K562 (cell line): ENCODE results near the gene P2RX3. TPM values are rescaled to one million over a fixed set of nuclear protein-coding genes. Genes with fewer than 3 reads are reported as not detected.
A peak's percentile ranks its signal among the peaks of the same experiment; 100 is the strongest.

Experiments used
- ATAC-seq: fragments of 200-7000 bp; cut with Tn5 transposase; 3 replicates; pipeline ENCODE4 v1.9.1; 2020; ENCODE audit warnings: moderate library complexity
- BruUV-seq: library from RNA; stranded (reverse); fragments of 400-500 nt; replicated peaks from 2 replicates; lab custom pipeline; 2021; lab: Mats Ljungman, UMichigan
- CTCF ChIA-PET: fragments of 300-600 bp; formaldehyde crosslinking; extraction: SDS; loops from one replicate; lab custom pipeline; 2021; ENCODE audit warnings: low intra/inter-chr PET ratio; lab: Yijun Ruan, JAX
- POLR2A ChIA-PET: fragments of 300-600, 350-650 bp; sonication (Branson Sonifier 250); formaldehyde crosslinking; extraction: SDS; loops from one replicate; lab custom pipeline; 2021; ENCODE audit warnings: antibody characterized with exemption, inconsistent platforms; lab: Yijun Ruan, JAX
- DNase-seq, 4 experiments: peaks; one replicate each; pipeline versions ENCODE4 v3.0.0 to v3.0.0-alpha.2; 2011 to 2018; ENCODE audit warnings: low spot score in 3 of 4, mixed read lengths in 3 of 4; ENCODE audit errors: extremely low read depth in 1 of 4
- FAIRE-seq: peaks from 2 replicates; lab custom pipeline; 2011; peaks lifted over from hg19 to GRCh38; lab: Jason Lieb, UNC
- H2AFZ ChIP-seq: 2 replicates; pipeline ENCODE4 v1.6.0; 2011; ENCODE audit warnings: low read depth, low read length, control low read depth, inconsistent platforms
- H3K27ac ChIP-seq: fragments of 200-600 bp; 3 replicates; pipeline ENCODE4 v1.8.0; 2011; ENCODE audit warnings: low read depth, mild to moderate bottlenecking, control low read depth, inconsistent platforms, low read length, moderate library complexity, mixed read lengths; ENCODE audit errors: extremely low read depth
- H3K27me3 ChIP-seq, 2 experiments: fragments of 300-600 bp in 1 of 2; 2 replicates in 1 of 2; 3 replicates in 1 of 2; pipeline versions ENCODE4 v1.6.0 to v1.8.0; 2011; ENCODE audit warnings: inconsistent platforms in 2 of 2, low read length in 2 of 2, mild to moderate bottlenecking in 1 of 2, mixed read lengths in 1 of 2, moderate library complexity in 1 of 2; ENCODE audit not compliant: control insufficient read depth in 2 of 2, insufficient read depth in 2 of 2
- H3K36me3 ChIP-seq: fragments of 300-600 bp; 3 replicates; pipeline ENCODE4 v1.8.0; 2011; ENCODE audit warnings: mild to moderate bottlenecking, low read length, inconsistent platforms; ENCODE audit not compliant: control insufficient read depth, insufficient read depth
- H3K4me1 ChIP-seq, 2 experiments: fragments of 200-600 bp in 1 of 2; replicated peaks in 1 of 2; 2 replicates in 1 of 2; 3 replicates in 1 of 2; pipeline versions ENCODE4 v1.5.1 to v1.8.0; 2011; ENCODE audit warnings: inconsistent platforms in 2 of 2, low read length in 2 of 2, mild to moderate bottlenecking in 1 of 2, mixed read lengths in 1 of 2, moderate library complexity in 1 of 2; ENCODE audit not compliant: control insufficient read depth in 2 of 2, insufficient read depth in 2 of 2
- H3K4me2 ChIP-seq: 2 replicates; pipeline ENCODE4 v1.6.1; 2011; ENCODE audit warnings: low read length, control low read depth, inconsistent platforms, mixed read lengths; ENCODE audit not compliant: insufficient read depth
- H3K4me3 ChIP-seq: fragments of 200-600 bp; sonication (generic), shearing (Covaris generic); 2 replicates; pipeline ENCODE4 v1.5.1; 2016; ENCODE audit warnings: control low read depth, inconsistent platforms
- H3K79me2 ChIP-seq: fragments of 200-600 bp; 3 replicates; pipeline ENCODE4 v1.8.0; 2011; ENCODE audit warnings: low read length, inconsistent platforms; ENCODE audit not compliant: control insufficient read depth, insufficient read depth
- H3K9ac ChIP-seq, 2 experiments: 2 replicates each; pipeline versions ENCODE4 v1.6.0 to v1.6.1; 2011; ENCODE audit warnings: low read depth in 2 of 2, low read length in 2 of 2, control low read depth in 1 of 2, inconsistent platforms in 1 of 2, mild to moderate bottlenecking in 1 of 2, mixed read lengths in 1 of 2; ENCODE audit not compliant: insufficient read depth in 1 of 2
- H3K9me1 ChIP-seq: one replicate; pipeline ENCODE4 v1.6.0; 2011; ENCODE audit warnings: inconsistent platforms, mild to moderate bottlenecking, low read length, moderate library complexity; ENCODE audit not compliant: control insufficient read depth, insufficient read depth
- H3K9me3 ChIP-seq: replicated peaks from 2 replicates; pipeline ENCODE4 v1.5.1; 2011; ENCODE audit warnings: low read depth, low read length, inconsistent platforms; ENCODE audit not compliant: control insufficient read depth, insufficient read depth
- H4K20me1 ChIP-seq: replicated peaks from 2 replicates; pipeline ENCODE4 v1.6.1; 2011; ENCODE audit warnings: low read length, inconsistent platforms, mixed read lengths; ENCODE audit not compliant: control insufficient read depth, insufficient read depth
- ATF2 ChIP-seq: sonication (generic); formaldehyde crosslinking; IDR thresholded peaks from 2 replicates; pipeline ENCODE4 v1.8.1; 2022; ENCODE audit warnings: missing genetic modification reagents
- DPF2 ChIP-seq: fragments of 450-650 bp; IDR thresholded peaks from 2 replicates; pipeline ENCODE4 v1.6.1; 2016
- ESRRA ChIP-seq: fragments of 450-650 bp; IDR thresholded peaks from 2 replicates; pipeline ENCODE4 v1.6.1; 2014; ENCODE audit warnings: low read depth, mild to moderate bottlenecking, moderate library complexity, borderline replicate concordance
- ETS2 ChIP-seq: IDR thresholded peaks from 2 replicates; pipeline ENCODE4 v1.6.1; 2016; ENCODE audit warnings: borderline replicate concordance, missing genetic modification characterization, mild to moderate bottlenecking, moderate library complexity, missing compliant biosample characterization; ENCODE audit not compliant: poor library complexity, severe bottlenecking
- ETV1 ChIP-seq: fragments of 450-650 bp; conservative IDR thresholded peaks from 2 replicates; pipeline ENCODE4 v1.6.1; 2016; ENCODE audit warnings: missing genetic modification characterization, control low read depth, low read depth, missing compliant biosample characterization
- GABPA ChIP-seq: fragments of 200-800 bp; sonication (Bioruptor generic); conservative IDR thresholded peaks from 2 replicates; pipeline ENCODE4 v1.6.1; 2016; ENCODE audit warnings: low read depth, missing genetic modification characterization, missing compliant biosample characterization
- JUND ChIP-seq, 2 experiments: IDR thresholded peaks; 2 replicates in 1 of 2; 3 replicates in 1 of 2; pipeline ENCODE4 v1.6.1; 2011; ENCODE audit warnings: borderline replicate concordance in 2 of 2, low read depth in 2 of 2, low read length in 2 of 2, improper control_type of control experiment in 1 of 2, missing biosample characterization in 1 of 2, missing genetic modification characterization in 1 of 2, missing genetic modification reagents in 1 of 2
- LEF1 ChIP-seq: fragments of 450-650 bp; IDR thresholded peaks from 2 replicates; pipeline ENCODE4 v1.6.1; 2016; ENCODE audit warnings: mild to moderate bottlenecking
- MECOM ChIP-seq: fragments of 250-450 bp; sonication (Bioruptor Pico); IDR thresholded peaks from 2 replicates; pipeline ENCODE4 v1.8.0; 2022; ENCODE audit warnings: inconsistent platforms
- NR0B1 ChIP-seq: fragments of 450-650 bp; IDR thresholded peaks from one replicate; pipeline ENCODE4 v1.6.1; 2018; ENCODE audit warnings: mild to moderate bottlenecking, moderate library complexity; ENCODE audit not compliant: partially characterized antibody
- POLR2A ChIP-seq: fragments of 450-650 bp; conservative IDR thresholded peaks from 2 replicates; pipeline ENCODE4 v1.6.1; 2016
- PURB ChIP-seq: sonication (generic); formaldehyde crosslinking; IDR thresholded peaks from 2 replicates; pipeline ENCODE4 v1.9.0; 2021; ENCODE audit warnings: low read depth, mild to moderate bottlenecking, missing genetic modification reagents
- SMAD3 ChIP-seq: fragments of 450-650 bp; formaldehyde crosslinking; conservative IDR thresholded peaks from 2 replicates; pipeline ENCODE4 v1.4.0; 2020; ENCODE audit warnings: mild to moderate bottlenecking
- TAF15 ChIP-seq: fragments of 200-400 bp; formaldehyde crosslinking; IDR thresholded peaks from 2 replicates; pipeline ENCODE4 v1.6.1; 2017; ENCODE audit warnings: mild to moderate bottlenecking, low read depth, low read length, moderate library complexity
- ZBTB17 ChIP-seq: fragments of 450-650 bp; formaldehyde crosslinking; IDR thresholded peaks from 2 replicates; pipeline ENCODE4 v1.4.0; 2020; ENCODE audit warnings: mild to moderate bottlenecking
- WGBS: fragments of 100-300 bp; shearing (Covaris generic); methylation state at CpG from one replicate; pipeline ENCODE4 v1.1.6; 2016; ENCODE audit warnings: low coverage, mixed read lengths; ENCODE audit not compliant: insufficient coverage; ENCODE audit errors: missing lambda C conversion rate; 5-methylcytosine and 5-hydroxymethylcytosine counted together
- in situ Hi-C: fragments of 300-500 bp; cut with MboI; formaldehyde crosslinking; loops from 4 replicates; pipeline ENCODE4 v1.15.0; 2018; ENCODE audit warnings: inconsistent platforms, mixed read lengths
- intact Hi-C: fragments of 100-400 bp; cut with micrococcal nuclease; formaldehyde crosslinking; loops from 2 replicates; pipeline ENCODE4 v1.14.2; 2022
- polyA plus RNA-seq, 8 experiments: library from polyadenylated mRNA; depleted of rRNA in 4 of 8; stranded (reverse) in 5 of 8; unstranded in 3 of 8; fragments of >200 nt; fragmentation: Nextera tagmentation in 2 of 8; fragmentation: Illumina TruSeq in 1 of 8; extraction: Ambion mirVana in 2 of 8; extraction: Trizol in 1 of 8; gene quantifications; 2 replicates each; pipeline versions ENCODE4 v1.2.1 to v1.2.3, GENCODE V29; 2011 to 2014; ENCODE audit warnings: inconsistent platforms in 1 of 8, missing spikeins in 1 of 8
- total RNA-seq, 7 experiments: library from RNA; depleted of rRNA in 6 of 7; stranded (reverse); fragments of >200 nt in 6 of 7; fragmentation: Illumina TruSeq in 2 of 7; extraction: Trizol in 2 of 7; gene quantifications; 2 replicates each; pipeline versions ENCODE4 v1.2.1 to v1.2.3, GENCODE V29; 2011 to 2021; ENCODE audit warnings: low replicate concordance in 1 of 7

The P2RX3 gene
- total and polyA plus RNA-seq, 9 of the 15 experiments (the other 6 are each of a cell fraction or from before 2014, with no cell fraction given), result not detected

DNA sequence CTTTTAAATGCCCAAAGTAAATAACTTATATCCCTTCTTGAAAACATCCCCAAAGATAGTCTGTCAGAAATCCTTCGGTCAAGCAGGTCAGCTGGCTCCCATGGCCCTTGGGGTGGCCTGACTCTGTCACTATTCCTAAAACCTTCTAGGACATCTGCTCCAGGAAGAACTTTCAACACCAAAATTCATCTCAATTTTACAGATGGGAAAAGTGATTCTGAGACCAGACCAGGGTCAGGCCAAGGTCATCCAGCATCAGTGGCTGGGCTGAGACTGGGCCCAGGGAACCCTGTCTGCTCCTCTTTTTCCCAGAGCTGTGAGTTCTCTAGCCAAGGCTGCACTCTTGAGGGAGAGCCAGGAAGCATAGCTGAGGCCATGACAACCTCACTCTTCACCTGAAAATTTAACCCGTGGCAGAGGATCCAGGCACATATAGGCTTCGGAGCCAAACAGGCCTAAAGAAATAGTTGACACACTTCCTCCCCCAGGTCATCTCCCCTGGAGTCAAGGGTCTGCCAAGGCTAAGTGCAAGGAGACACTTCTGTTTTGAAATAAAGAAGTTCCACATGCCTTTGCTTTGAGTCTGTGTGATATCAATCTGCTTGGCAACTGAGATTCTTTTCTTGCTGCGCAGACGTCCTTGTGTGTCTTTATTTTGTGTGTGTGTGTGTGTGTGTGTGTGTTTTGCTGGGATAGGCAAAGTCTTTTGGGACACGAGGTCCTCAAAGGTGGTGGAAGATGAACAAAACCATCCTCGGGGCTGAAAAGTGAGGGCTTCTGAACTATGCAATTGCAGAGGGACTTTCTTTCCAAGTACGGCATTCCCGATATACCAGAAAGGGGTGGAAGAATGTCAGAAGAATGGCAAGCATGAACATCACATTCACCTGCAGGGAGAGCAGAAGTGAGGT is 69.1 kb downstream of the P2RX3 start:
- TSS peak; percentile 71 for BruUV-seq
- Histone ChIP-seq H3K9me3 (no peaks in the 10 kb centered on the region), H4K20me1 (no peaks in the 10 kb centered on the region), H3K36me3 (peaks cover 70% of the 10 kb centered on the region), H3K4me1 (peaks cover 12 to 22% of the 10 kb centered on the region in 2 experiments; a peak in 4 of 5 replicates), H3K9me1 (no peaks in the 10 kb centered on the region), H2AFZ (no peak overlapping the region), H3K27ac (no peak overlapping the region), H3K27me3 (no peaks in the 10 kb centered on the region; a peak in 1 of 5 replicates), H3K9ac (no peak overlapping the region; a peak in 1 of 4 replicates), H3K79me2 (no peaks in the 10 kb centered on the region), H3K4me3 (no peak overlapping the region), H3K4me2 (no peak overlapping the region)
- FAIRE-seq, result no peak
- 85% methylated on average over 9 of the region's 9 CpGs for WGBS
- in situ Hi-C loops, result no loop called here
- CTCF ChIA-PET, result no interaction called here
- 0 out of 3 replicates have a peak, but pooled peaks have one; percentile 5 for ATAC-seq
- intact Hi-C loops, result no loop called here
- no peak for DNase-seq
- POLR2A ChIA-PET, result interaction anchor here (1.5 kb wide), 5 partner anchors 10 to 20 kb away, joined by 3 to 8 read pairs (median 4); no protein-coding TSS in a partner anchor
- TF ChIP-seq ETV1 (tag) (no peak), ATF2 (CRISPR knock-in tag) (no peak), ZBTB17 (CRISPR knock-in tag) (no peak), ESRRA (peak; percentile 62), PURB (CRISPR knock-in tag) (no peak), SMAD3 (CRISPR knock-in tag) (no peak), LEF1 (no peak), JUND (IDR thresholded peaks at IDR 0.05; ENCODE audit: borderline replicate concordance, low read depth, low read length) (no peak), JUND (tag; IDR thresholded peaks at IDR 0.05; ENCODE audit: borderline replicate concordance, low read depth, low read length) (no peak), MECOM (CRISPR knock-in tag) (no peak), POLR2A (0 out of 2 replicates have a peak, but pooled peaks have one; percentile 28), DPF2 (no peak), GABPA (tag) (no peak), NR0B1 (no peak), ETS2 (no peak), TAF15 (no peak)
